ENCODE results near the gene SOBP. TPM values are rescaled to one million over a fixed set of nuclear protein-coding genes. Genes with fewer than 3 reads are reported as not detected.

Gene SOBP
- total RNA-seq, 4 donors from 2014 or later = 3.8 to 32.5 (median 19.4) TPM

DNA sequence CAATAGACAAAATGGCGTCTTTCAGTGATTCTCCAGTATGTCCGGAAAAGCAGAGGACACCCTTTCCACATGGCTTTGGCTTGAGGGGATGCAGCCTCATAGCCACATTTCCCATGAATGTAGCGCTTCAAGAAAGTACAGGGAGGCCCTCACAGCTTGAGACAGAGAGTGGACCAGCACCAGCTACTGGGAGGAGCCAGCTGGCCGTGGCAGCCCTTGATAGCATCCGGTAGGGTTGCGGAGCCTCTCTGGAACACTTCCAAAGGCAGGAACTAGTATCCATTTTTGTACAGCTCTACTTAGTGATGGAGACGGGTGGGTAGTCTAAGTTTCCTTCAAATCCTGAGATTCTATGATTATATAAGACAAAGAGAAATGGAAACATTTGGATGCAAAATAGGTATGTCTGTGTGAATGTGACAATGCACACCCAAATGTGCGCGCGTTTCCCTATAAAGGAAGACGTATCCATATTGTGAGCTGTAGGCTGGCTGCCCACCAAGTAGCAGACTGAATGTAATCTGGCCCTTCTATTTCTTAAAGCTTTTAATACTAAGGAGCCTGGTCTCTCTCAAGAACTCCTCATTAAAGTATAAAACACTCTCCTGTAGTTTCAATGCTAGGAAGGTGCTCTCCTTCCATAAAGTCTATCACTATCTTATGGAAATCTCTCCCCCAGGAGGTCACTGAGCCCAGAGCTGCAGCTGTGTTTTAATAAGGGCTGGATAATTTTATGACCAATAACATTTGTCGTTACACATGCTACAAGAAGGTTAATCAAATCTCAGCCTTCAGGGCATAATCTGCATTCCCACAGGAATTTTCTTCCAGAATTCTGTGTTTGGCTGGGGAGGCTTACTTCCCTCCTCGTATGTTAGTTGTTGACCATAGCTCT lies 74.0 kb downstream of the SOBP start:
- DNase-seq = no peak

GRCh38 chr6:107564589-107564951 lies 74.7 kb downstream of the SOBP start:
- H3K4me1 ChIP-seq = no peaks in the 10 kb centered on the region
- DNase-seq (no peak), ATAC-seq (no peak)
- intact Hi-C loops (cut with DNase I; ENCODE audit: low total_unique reads) = no loop called here
- H3K27ac ChIP-seq = no peak overlapping the region
- in situ Hi-C loops (cut with MboI; ENCODE audit: low sequenced_read_pairs in 4 of 4) = no loop called here
- no peak overlapping the region for H3K4me3 ChIP-seq
- H3K36me3 ChIP-seq = no peaks in the 10 kb centered on the region
- TF ChIP-seq POLR2A (IDR thresholded peaks at IDR 0.05) (no peak), CTCF (IDR thresholded peaks at IDR 0.05 in 4 of 5, conservative IDR thresholded peaks at IDR 0.05 in 1 of 5) (no peak)
- no peaks in the 10 kb centered on the region for H3K27me3 ChIP-seq
- no peaks in the 10 kb centered on the region for H3K9me3 ChIP-seq

More for the DNA sequence above, 74.0 kb downstream of the SOBP start:
- Histone ChIP-seq H3K27ac (no peak overlapping the region), H3K4me3 (no peak overlapping the region), H3K27me3 (no peaks in the 10 kb centered on the region), H3K9me3 (no peaks in the 10 kb centered on the region), H3K4me1 (no peaks in the 10 kb centered on the region), H3K36me3 (no peaks in the 10 kb centered on the region)
- intact Hi-C loops (cut with DNase I; ENCODE audit: low total_unique reads) = no loop called here
- ATAC-seq = no peak
- in situ Hi-C loops (cut with MboI; ENCODE audit: low sequenced_read_pairs in 4 of 4) = no loop called here
- TF ChIP-seq CTCF (IDR thresholded peaks at IDR 0.05 in 4 of 5, conservative IDR thresholded peaks at IDR 0.05 in 1 of 5) = no peak
- TF ChIP-seq POLR2A (IDR thresholded peaks at IDR 0.05) = no peak

GRCh38 chr6:107565165-107565723 lies 75.3 kb downstream of the SOBP start:
- Histone ChIP-seq H3K4me3 (no peak overlapping the region), H3K36me3 (no peaks in the 10 kb centered on the region), H3K27ac (no peak overlapping the region), H3K4me1 (no peaks in the 10 kb centered on the region), H3K9me3 (no peaks in the 10 kb centered on the region), H3K27me3 (no peaks in the 10 kb centered on the region)
- intact Hi-C loops (cut with DNase I; ENCODE audit: low total_unique reads) = no loop called here
- no peak for ATAC-seq
- in situ Hi-C loops (cut with MboI; ENCODE audit: low sequenced_read_pairs in 4 of 4) = no loop called here
- no peak for TF ChIP-seq POLR2A (IDR thresholded peaks at IDR 0.05)
- no peak for TF ChIP-seq CTCF (IDR thresholded peaks at IDR 0.05 in 4 of 5, conservative IDR thresholded peaks at IDR 0.05 in 1 of 5)
- DNase-seq = no peak

DNA sequence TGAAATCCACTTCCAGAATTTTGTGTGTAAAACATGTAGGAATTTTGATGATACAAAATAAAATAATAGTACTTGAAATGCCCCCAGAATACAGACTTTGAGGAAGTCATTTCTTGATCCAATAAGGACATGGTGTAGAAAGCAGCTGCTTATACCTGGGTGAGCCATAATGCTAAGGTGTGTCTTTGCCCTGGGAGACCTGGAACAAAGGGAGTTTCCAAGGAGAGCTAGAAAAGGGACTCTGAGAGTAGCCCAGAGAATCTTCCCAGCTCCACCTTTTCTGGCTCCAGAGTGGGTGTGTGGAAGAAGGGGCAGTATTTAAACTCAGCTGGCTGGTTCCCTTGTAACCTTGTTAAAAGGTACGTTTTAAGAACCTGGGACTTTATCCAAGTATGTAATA lies 77.7 kb downstream of the SOBP start:
- no peak for DNase-seq
- H3K9me3 ChIP-seq = no peaks in the 10 kb centered on the region
- no peaks in the 10 kb centered on the region for H3K36me3 ChIP-seq
- no peak for TF ChIP-seq POLR2A (IDR thresholded peaks at IDR 0.05)
- no peak for TF ChIP-seq CTCF (IDR thresholded peaks at IDR 0.05 in 4 of 5, conservative IDR thresholded peaks at IDR 0.05 in 1 of 5)
- H3K4me1 ChIP-seq = no peaks in the 10 kb centered on the region
- in situ Hi-C loops (cut with MboI; ENCODE audit: low sequenced_read_pairs in 4 of 4) (no loop called here), intact Hi-C loops (cut with DNase I; ENCODE audit: low total_unique reads) (no loop called here)
- H3K27me3 ChIP-seq = no peaks in the 10 kb centered on the region
- no peak overlapping the region for H3K27ac ChIP-seq
- no peak overlapping the region for H3K4me3 ChIP-seq
- ATAC-seq = no peak

Measured in gastrocnemius medialis (tissue), 4 donors.